IgD-negative memory B cell (primary cell): Measurements from ENCODE around the gene ZIK1. TPM values are rescaled to one million over a fixed set of nuclear protein-coding genes. Genes with fewer than 3 reads are reported as not detected.
A peak's percentile ranks its signal among the peaks of the same experiment; 100 is the strongest.

Experiments used
- H3K27ac Mint-ChIP-seq, 3 donors: one replicate each; pipeline ENCODE4 v1.8.0; 2020 to 2022; ENCODE audit warnings: mild to moderate bottlenecking in 3 of 3, mixed read lengths in 3 of 3, moderate library complexity in 1 of 3
- H3K27me3 Mint-ChIP-seq: one replicate; pipeline ENCODE4 v1.8.0; 2021; ENCODE audit warnings: mixed read lengths
- H3K36me3 Mint-ChIP-seq: one replicate; pipeline ENCODE4 v1.8.0; 2020; ENCODE audit warnings: mild to moderate bottlenecking, mixed read lengths
- H3K4me1 Mint-ChIP-seq, 3 donors: one replicate each; pipeline ENCODE4 v1.8.0; 2020 to 2022; ENCODE audit warnings: mixed read lengths in 3 of 3, mild to moderate bottlenecking in 1 of 3
- H3K4me3 Mint-ChIP-seq, 4 donors: one replicate each; pipeline ENCODE4 v1.8.0; 2020 to 2022; ENCODE audit warnings: mild to moderate bottlenecking in 4 of 4, mixed read lengths in 4 of 4, moderate library complexity in 3 of 4
- H3K9me3 Mint-ChIP-seq, 3 donors: one replicate each; pipeline ENCODE4 v1.8.0; 2020 to 2021; ENCODE audit warnings: mixed read lengths in 3 of 3, mild to moderate bottlenecking in 1 of 3
- polyA plus RNA-seq: library from polyadenylated mRNA; unstranded; fragments of 300-500 nt; fragmentation: Illumina TruSeq; gene quantifications from one replicate; pipeline ENCODE4 v1.2.3, GENCODE V29; 2021

Gene ZIK1
- polyA plus RNA-seq = 9.9 TPM

DNA sequence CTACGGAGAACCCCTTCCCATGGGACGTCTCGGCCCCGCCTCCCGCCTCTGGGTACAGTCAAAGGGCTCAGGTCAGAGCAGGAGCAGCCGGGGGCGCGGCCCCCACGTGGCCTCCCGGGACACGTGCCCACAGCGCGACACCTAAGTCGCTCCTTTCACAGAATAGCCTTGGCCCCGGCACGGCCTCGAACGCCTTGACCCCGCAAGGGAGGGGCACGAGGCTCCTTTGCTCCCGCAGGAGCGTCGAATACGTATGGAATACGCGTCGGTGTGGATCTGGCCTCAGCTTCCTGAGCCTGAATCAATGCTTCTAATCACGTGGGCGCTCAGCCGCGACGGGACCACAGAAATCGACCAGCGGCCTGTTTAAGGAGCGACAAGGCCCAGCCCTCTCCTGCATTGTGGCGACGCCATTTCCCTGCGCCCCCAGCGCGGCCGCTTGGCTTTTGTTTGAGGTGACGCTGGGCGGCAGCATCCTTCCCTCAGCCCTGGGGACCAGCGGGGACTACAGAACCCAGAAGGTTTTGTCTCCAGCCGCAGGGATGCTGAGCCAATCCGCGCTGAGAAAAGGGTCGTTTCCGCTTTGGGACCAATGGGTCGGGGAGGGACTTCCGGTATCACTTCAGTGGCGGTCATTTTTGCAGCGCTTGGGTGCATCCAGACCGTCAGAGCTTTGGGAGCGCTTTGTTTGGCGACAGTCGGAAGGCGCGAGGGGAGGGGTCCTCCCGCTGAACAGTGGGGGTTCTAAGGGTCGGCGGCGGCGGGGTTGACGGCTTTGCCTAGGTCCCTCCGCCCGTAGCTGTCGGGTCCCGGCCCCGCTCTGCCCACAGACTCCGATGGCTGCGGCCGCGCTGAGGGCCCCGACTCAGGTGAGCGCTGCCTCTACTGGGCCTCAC lies at the start of gene ZIK1:
Gene ZIK1, plus strand, starts transcription at position 625 of the 896 bp plus-strand sequence. Its CDS starts 212 bp downstream, at position 837.
- H3K36me3 Mint-ChIP-seq = peaks cover 31% of the 10 kb centered on the region
- H3K4me3 Mint-ChIP-seq = peak within 1 kb of the TSS; percentile 90 to 100 (median 94)
- H3K9me3 Mint-ChIP-seq = peaks cover 21 to 29% (median 26%) of the 10 kb centered on the region in 3 donors
- peaks cover 11 to 20% (median 18%) of the 10 kb centered on the region in 3 donors for H3K4me1 Mint-ChIP-seq
- H3K27me3 Mint-ChIP-seq = no peaks in the 10 kb centered on the region
- H3K27ac Mint-ChIP-seq = peak within 1 kb of the TSS; percentile 53 to 92 (median 83)

DNA sequence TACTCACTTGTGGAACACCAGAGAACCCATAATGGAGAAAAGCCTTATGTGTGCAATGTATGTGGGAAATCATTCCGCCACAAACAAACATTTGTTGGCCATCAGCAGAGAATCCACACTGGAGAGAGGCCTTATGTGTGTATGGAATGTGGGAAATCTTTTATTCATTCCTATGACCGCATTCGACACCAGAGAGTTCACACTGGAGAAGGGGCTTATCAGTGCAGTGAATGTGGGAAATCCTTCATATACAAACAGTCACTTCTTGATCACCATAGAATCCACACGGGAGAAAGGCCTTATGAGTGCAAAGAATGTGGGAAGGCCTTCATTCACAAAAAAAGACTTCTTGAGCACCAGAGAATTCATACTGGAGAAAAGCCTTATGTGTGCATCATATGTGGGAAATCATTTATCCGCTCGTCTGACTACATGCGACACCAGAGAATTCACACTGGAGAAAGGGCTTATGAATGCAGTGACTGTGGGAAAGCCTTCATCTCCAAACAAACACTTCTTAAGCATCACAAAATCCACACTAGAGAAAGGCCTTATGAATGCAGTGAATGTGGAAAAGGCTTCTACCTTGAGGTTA lies 45.9 kb upstream of the ZIK1 start:
- Mint-ChIP-seq H3K27ac (no peak overlapping the region), H3K9me3 (peaks cover 39 to 58% (median 53%) of the 10 kb centered on the region in 3 donors), H3K36me3 (peaks cover 65% of the 10 kb centered on the region), H3K4me3 (no peak overlapping the region), H3K27me3 (no peaks in the 10 kb centered on the region), H3K4me1 (no peaks in the 10 kb centered on the region)

DNA sequence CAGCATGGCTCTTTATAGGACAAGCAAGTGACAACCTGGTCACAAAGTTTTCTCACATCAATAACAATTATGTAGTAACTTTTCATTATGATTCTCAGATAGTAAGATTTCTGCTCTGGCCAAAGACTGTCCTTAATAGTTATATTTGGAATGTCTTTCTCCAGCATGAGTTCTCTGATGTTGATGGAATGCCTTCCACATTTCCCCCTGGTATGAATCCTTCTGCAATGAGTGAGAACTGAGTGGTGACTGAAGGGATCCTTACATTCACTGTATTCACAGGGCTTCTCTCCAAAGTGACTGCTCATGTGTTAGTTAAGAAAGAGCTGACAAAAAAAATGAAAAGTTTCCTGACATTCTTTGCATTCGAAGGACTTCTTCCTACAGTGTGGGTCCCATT lies 37.4 kb upstream of the ZIK1 start:
- Mint-ChIP-seq H3K36me3 (peaks cover 55% of the 10 kb centered on the region), H3K4me1 (peaks cover 0 to 2% (median 0%) of the 10 kb centered on the region in 3 donors), H3K27ac (no peak overlapping the region), H3K4me3 (no peak overlapping the region), H3K9me3 (peaks cover 17 to 65% (median 49%) of the 10 kb centered on the region in 3 donors), H3K27me3 (no peaks in the 10 kb centered on the region)

DNA sequence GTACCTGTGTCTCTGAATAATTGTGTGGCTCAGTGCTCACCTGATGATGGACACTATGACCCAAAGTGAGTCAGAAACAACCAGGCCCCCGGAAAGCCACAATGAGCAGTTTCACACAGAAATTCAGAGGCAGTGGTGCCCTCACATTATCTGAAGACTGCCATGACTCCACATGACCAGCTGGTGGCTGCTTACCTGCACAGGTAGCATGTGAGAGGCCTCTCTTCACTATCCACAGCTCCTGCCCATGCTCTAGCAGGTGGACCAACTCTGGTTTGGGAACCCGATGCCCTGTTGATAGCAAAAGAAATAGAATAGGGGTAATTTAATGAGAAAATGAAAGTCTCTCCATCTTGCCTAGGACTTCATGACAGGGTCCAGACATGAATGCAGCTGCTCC lies 31.5 kb upstream of the ZIK1 start:
- Mint-ChIP-seq H3K27ac (no peak overlapping the region), H3K36me3 (peaks cover 58% of the 10 kb centered on the region), H3K9me3 (peaks cover 16 to 43% (median 28%) of the 10 kb centered on the region in 3 donors), H3K4me3 (no peak overlapping the region), H3K4me1 (peaks cover 0 to 8% (median 2%) of the 10 kb centered on the region in 3 donors), H3K27me3 (no peaks in the 10 kb centered on the region)

DNA sequence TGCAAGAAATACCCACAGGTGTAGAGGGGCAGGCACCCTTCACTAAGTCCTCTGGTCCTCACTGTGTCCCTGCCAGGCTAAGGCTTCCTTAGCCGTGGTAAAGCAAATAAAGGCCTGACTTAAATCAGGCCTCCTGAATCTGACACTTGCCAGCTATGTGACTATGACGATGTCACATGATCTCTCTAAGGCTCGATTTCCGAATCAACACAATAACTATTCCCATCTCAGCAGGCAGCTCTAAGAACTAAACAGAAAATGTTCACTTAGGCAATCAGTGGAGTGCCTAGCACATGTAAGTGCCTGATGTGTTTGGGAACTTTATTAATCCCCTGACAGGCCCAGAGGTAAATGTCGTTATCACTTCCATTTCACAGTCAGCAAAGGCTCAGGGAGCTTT lies 26.3 kb upstream of the ZIK1 start:
- no peak overlapping the region for H3K27ac Mint-ChIP-seq

DNA sequence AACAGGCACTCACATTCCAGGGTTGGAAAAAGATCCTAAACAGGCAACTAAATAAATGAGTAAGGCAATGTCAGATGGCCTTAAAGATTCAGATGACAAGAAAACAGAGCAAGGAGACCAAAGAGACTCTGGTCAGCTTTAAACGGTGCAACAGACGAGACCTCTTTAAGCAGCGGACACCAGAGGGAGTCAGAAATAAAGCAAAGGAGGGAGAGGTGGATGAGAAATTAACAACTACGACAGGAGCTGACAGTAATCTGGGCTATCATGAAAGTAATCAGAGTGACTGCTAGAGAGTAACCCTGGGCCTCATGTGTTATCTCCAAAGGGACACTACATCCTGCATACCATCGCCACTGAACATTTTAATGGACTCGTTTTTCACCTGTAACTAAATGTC lies 25.4 kb upstream of the ZIK1 start:
- Mint-ChIP-seq H3K4me3 (peak overlapping the region; percentile 88 to 99 (median 95)), H3K27me3 (no peaks in the 10 kb centered on the region), H3K4me1 (peaks cover 10 to 21% (median 18%) of the 10 kb centered on the region in 3 donors), H3K36me3 (peaks cover 20% of the 10 kb centered on the region), H3K9me3 (peaks cover 9 to 25% (median 16%) of the 10 kb centered on the region in 3 donors), H3K27ac (no peak overlapping the region)

More for the DNA sequence above, 26.3 kb upstream of the ZIK1 start:
- no peaks in the 10 kb centered on the region for H3K27me3 Mint-ChIP-seq
- peak overlapping the region in 2 of 4 donors; percentile 88 to 94 for H3K4me3 Mint-ChIP-seq
- peaks cover 10 to 21% (median 18%) of the 10 kb centered on the region in 3 donors for H3K4me1 Mint-ChIP-seq
- H3K9me3 Mint-ChIP-seq = peaks cover 6 to 26% (median 10%) of the 10 kb centered on the region in 3 donors
- peaks cover 25% of the 10 kb centered on the region for H3K36me3 Mint-ChIP-seq

DNA sequence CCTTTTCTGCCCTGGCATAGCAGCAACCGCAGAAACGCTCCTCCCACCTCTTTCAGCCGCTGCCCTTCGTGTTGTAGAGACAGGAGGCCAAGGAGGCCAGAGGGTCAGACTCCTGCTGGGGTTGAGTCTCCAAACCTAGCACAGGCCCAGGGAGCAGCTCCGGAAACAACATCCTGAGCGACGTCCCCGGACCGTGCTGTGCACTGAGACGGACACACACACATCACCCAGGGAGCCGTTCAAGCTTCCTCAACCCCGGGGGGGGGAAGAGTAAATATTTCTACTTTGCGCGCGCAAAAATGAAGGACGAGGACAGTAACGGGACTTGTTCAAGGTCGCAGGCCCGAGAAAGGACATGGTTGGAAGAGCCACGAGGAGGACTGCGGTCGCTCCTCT lies 24.9 kb upstream of the ZIK1 start:
- Mint-ChIP-seq H3K27me3 (no peaks in the 10 kb centered on the region), H3K36me3 (peaks cover 18% of the 10 kb centered on the region), H3K27ac (no peak overlapping the region), H3K4me1 (peaks cover 10 to 21% (median 18%) of the 10 kb centered on the region in 3 donors), H3K4me3 (peak overlapping the region; percentile 88 to 99 (median 95)), H3K9me3 (peaks cover 10 to 28% (median 19%) of the 10 kb centered on the region in 3 donors)

DNA sequence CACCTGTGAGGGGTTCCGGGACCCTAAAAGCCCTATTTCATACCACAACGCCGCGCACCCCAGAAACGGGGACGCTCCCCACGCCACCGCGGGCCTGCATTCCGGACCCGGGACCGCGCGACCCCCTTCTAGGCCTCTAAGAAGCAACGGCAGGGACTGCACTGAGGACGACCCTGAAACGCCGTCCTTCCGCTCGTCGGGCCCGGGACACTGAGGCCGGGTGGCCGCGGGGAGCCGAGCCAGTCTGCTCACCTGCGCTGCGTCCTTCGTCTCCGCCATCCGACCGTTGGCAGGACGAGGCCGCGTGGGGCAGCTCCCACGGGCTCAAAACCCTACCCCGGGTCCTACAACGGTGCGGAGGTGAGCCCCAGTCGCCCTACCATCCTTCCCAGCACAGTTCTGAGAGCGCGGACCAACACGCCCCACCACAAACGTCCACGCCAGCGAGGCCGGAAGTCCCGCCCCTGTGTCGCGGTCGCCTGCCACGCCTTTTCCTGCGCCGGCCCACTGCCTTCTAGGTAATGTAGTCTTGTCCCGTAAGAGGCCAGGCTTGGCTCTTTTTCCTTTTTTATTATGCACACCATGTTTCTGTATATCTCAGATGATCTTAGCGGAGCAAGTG lies 24.4 kb upstream of the ZIK1 start, which contains the start of gene ZNF550:
Gene ZNF550, minus strand, starts transcription at position 460 of the 622 bp plus-strand sequence. Its CDS starts 181 bp downstream, at position 279.
- H3K4me1 Mint-ChIP-seq = peaks cover 10 to 21% (median 18%) of the 10 kb centered on the region in 3 donors
- no peaks in the 10 kb centered on the region for H3K27me3 Mint-ChIP-seq
- peaks cover 10 to 28% (median 23%) of the 10 kb centered on the region in 3 donors for H3K9me3 Mint-ChIP-seq
- H3K36me3 Mint-ChIP-seq = peaks cover 14% of the 10 kb centered on the region
- peak within 1 kb of the TSS in 2 of 3 donors; percentile 67 to 88 for H3K27ac Mint-ChIP-seq
- peak within 1 kb of the TSS; percentile 88 to 99 (median 95) for H3K4me3 Mint-ChIP-seq

DNA sequence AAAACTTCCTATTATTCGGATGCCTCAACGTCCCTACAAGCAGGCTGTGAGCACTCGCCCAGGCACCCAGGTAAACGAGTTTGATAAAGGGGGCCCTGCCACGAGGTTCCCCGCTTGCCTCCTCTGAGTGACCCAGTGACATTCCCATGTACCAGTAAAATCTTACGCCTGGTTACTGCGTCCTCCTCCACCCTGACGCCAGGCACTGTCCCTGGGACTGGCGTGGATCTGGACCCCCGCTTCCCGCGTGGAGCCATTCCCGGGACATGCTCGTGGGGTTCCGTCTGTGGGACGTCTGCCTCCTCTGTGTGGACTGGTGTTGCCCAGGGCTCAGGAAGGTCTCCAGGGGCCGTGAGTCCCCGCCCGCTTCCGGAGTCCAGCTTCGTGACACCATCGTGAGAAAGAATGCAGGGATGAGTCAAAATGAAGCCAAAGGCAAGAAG lies 23.9 kb upstream of the ZIK1 start:
- Mint-ChIP-seq H3K9me3 (peaks cover 12 to 26% (median 23%) of the 10 kb centered on the region in 3 donors), H3K27ac (peak overlapping the region in 2 of 3 donors; percentile 67 to 88), H3K27me3 (no peaks in the 10 kb centered on the region), H3K4me3 (peak overlapping the region; percentile 88 to 99 (median 95)), H3K4me1 (peaks cover 10 to 21% (median 17%) of the 10 kb centered on the region in 3 donors), H3K36me3 (peaks cover 11% of the 10 kb centered on the region)

DNA sequence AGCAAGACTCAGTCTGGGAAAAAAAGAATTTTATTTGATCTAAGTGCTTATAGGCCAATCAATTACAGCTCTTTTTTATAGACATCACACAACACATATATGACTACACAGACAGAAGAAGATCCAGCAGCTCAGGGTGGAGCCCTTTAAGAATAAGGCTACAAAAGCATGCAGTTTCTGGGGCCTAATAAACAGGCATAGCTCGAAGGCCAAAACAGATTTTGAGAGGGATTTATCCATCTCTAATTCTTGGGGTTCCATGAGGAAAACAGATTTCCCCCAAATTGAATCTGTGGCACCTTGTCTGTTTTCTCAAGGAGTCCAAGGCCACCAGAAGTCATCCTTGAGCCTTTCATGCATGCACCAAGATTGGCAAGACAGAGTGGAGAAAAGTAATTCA lies 20.4 kb upstream of the ZIK1 start:
- Mint-ChIP-seq H3K36me3 (peaks cover 2% of the 10 kb centered on the region), H3K4me1 (peaks cover 6 to 11% (median 7%) of the 10 kb centered on the region in 3 donors), H3K27me3 (no peaks in the 10 kb centered on the region), H3K9me3 (peaks cover 23 to 51% (median 41%) of the 10 kb centered on the region in 3 donors), H3K27ac (no peak overlapping the region), H3K4me3 (no peak overlapping the region)

DNA sequence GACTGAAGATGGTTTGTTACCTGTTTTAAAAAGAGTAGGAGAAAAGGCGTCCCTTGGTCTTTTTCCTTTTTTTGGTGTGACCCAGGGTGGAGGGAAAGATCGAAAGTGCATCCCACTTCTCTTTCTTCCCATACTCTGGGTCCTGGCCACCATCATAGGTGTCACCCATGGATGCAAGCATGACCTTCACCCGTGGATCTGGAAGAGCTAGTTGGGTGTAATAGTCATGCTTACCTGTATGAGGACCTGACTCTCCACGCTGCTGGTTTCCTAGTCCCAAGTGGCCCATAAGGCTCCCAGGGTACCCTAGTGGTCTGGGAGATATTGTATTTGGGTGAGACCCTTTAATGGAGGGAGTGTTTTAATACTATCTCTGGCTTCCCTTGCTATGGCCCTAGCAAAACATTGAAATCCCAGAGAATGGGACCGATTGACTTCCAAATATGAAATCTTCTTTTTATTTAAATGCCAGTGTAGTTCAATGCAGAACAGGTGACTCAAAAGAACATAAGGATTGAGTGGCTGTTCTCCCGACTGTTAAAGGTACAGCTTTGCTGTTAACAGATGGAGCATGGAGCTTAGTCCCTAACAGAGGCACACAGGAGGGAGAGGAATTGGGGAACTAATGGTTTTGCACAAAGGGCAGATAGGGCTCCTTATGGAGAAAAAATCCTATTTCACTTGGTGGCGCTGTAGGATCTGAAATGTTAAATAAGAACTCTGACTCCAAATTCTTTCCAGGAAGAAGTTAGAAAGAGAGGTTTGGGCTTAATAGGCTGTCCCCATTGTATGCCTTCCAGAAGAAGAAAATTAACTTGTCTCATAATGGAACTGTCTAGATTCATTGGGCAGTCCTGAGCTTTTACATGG lies 17.3 kb upstream of the ZIK1 start:
- no peaks in the 10 kb centered on the region for H3K36me3 Mint-ChIP-seq
- H3K4me1 Mint-ChIP-seq = no peaks in the 10 kb centered on the region
- no peak overlapping the region for H3K4me3 Mint-ChIP-seq
- no peaks in the 10 kb centered on the region for H3K27me3 Mint-ChIP-seq
- peaks cover 21 to 47% (median 45%) of the 10 kb centered on the region in 3 donors for H3K9me3 Mint-ChIP-seq
- H3K27ac Mint-ChIP-seq = no peak overlapping the region

DNA sequence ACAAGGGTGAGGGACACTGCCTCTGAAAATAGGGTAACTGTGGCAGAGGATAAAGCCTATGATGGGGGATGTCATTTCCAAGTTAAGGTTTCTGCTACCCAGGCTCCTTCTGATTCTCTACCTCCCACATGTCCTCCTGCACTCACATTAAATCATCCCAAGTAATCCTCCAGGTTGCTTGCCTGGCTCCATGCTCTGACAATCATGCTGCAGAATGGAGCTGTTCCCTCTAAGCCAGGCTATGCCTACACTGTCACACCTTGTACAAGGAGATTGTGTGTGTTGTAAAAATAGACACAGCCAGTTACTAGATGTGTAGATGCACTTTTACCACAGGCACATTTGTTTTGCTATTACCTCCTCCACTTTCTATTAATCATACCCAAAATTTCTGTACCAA lies 13.2 kb upstream of the ZIK1 start:
- Mint-ChIP-seq H3K27me3 (no peaks in the 10 kb centered on the region), H3K27ac (no peak overlapping the region), H3K4me1 (no peaks in the 10 kb centered on the region), H3K9me3 (peaks cover 14 to 51% (median 41%) of the 10 kb centered on the region in 3 donors), H3K4me3 (no peak overlapping the region), H3K36me3 (peaks cover 27% of the 10 kb centered on the region)

DNA sequence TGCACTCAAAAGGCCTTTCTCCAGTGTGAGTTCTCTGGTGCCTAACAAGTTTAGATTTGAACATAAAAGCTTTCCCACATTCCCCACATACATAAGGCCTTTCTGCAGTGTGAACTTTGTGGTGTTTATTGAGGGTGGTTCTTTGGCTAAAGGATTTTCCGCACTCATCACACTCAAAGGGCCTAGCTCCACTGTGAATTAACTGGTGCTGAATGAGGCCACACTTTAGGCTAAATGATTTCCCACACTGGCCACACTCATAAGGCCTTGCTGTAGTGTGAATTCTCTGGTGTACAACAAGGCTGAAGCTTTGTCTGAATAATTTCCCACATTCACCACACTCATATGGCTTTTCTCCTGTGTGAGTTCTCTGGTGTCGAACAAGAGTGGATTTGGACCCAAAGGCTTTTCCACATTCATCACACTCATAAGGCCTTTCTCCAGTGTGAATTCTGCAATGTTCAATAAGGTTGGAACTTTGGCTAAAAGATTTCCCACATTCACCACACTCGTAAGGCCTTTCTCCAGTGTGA lies 11.5 kb upstream of the ZIK1 start:
- Mint-ChIP-seq H3K9me3 (peaks cover 13 to 47% (median 40%) of the 10 kb centered on the region in 3 donors), H3K36me3 (peaks cover 39% of the 10 kb centered on the region), H3K27me3 (no peaks in the 10 kb centered on the region), H3K4me1 (peaks cover 0 to 8% (median 8%) of the 10 kb centered on the region in 3 donors), H3K27ac (no peak overlapping the region), H3K4me3 (peak overlapping the region in 1 of 4 donors; percentile 17)
